Measurements from ENCODE around the gene HTR1D.

- no peak for TF ChIP-seq CTCF (IDR thresholded peaks at IDR 0.05 in 8 of 11, conservative IDR thresholded peaks at IDR 0.05 in 3 of 11)
- TF ChIP-seq POLR2AphosphoS5 (IDR thresholded peaks at IDR 0.05): peak in 2 of 3 donors; percentile 28 to 47
- TF ChIP-seq POLR2A (IDR thresholded peaks at IDR 0.05): no peak
Measured at GRCh38 chr1:23224739-23225648, 7.7 kb upstream of the HTR1D start.
